ENCODE data around the gene ADRB2.

Gene ADRB2

DNA sequence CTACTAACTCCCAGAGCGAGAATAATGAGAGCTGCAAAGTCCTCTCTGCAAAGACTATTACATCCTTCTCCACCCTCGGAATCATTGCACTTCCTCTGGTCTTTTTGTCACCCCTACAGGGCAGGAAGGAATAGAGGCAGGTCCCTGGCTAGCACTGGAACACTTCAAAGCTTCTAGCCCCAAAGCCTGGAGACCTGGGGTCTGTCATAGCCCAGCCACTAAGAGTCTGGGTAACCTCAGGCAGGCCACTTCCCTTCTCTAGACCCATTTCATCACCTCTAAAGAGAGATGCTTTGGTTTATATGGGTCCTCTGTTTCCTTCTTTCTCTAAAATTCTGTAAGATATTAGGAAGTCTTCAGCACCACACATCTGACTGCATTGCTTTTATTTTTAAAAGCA, 6.7 kb downstream of the ADRB2 start:
- peak; percentile 83 for TF ChIP-seq SPI1 (IDR thresholded peaks at IDR 0.05; ENCODE audit: borderline replicate concordance, low read depth)
- TF ChIP-seq, protein P1, sequence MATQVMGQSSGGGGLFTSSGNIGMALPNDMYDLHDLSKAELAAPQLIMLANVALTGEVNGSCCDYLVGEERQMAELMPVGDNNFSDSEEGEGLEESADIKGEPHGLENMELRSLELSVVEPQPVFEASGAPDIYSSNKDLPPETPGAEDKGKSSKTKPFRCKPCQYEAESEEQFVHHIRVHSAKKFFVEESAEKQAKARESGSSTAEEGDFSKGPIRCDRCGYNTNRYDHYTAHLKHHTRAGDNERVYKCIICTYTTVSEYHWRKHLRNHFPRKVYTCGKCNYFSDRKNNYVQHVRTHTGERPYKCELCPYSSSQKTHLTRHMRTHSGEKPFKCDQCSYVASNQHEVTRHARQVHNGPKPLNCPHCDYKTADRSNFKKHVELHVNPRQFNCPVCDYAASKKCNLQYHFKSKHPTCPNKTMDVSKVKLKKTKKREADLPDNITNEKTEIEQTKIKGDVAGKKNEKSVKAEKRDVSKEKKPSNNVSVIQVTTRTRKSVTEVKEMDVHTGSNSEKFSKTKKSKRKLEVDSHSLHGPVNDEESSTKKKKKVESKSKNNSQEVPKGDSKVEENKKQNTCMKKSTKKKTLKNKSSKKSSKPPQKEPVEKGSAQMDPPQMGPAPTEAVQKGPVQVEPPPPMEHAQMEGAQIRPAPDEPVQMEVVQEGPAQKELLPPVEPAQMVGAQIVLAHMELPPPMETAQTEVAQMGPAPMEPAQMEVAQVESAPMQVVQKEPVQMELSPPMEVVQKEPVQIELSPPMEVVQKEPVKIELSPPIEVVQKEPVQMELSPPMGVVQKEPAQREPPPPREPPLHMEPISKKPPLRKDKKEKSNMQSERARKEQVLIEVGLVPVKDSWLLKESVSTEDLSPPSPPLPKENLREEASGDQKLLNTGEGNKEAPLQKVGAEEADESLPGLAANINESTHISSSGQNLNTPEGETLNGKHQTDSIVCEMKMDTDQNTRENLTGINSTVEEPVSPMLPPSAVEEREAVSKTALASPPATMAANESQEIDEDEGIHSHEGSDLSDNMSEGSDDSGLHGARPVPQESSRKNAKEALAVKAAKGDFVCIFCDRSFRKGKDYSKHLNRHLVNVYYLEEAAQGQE (IDR thresholded peaks at IDR 0.05; ENCODE audit: insufficient replicate concordance, low read depth): no peak
- DNase-seq (ENCODE audit: low read depth in 1 of 2, low spot score in 1 of 2): peak in 1 of 2 experiments; percentile 38
- H3K27ac ChIP-seq (replicated peaks): no peak overlapping the region
- no peak overlapping the region for H3K4me3 ChIP-seq (replicated peaks; ENCODE audit: insufficient read depth, low read length)
- no peaks in the 10 kb centered on the region for H3K27me3 ChIP-seq (ENCODE audit: insufficient read depth, poor library complexity, severe bottlenecking)

DNA sequence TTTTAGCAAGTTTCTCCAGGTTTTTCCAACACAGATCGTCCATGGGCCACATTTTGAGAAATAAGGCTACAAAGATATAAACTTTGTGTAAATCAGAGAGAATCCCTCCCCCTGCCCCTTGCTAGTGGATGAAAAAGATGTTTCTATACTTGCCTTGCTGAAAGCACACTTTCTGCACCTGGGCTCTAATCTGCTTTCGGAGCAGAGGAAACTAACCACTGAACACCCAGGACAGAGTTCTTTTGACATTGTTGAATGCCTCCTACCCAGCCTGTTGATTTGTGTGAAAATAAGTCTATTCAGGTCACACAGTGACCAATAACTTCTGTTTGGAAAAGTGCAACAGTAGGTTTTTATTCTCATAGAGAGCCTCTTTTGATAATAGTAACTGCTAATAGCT, 7.5 kb downstream of the ADRB2 start:
- DNase-seq (ENCODE audit: low read depth in 1 of 2, low spot score in 1 of 2): no peak
- TF ChIP-seq POLR2AphosphoS5 (IDR thresholded peaks at IDR 0.05; ENCODE audit: low read depth) (no peak), SPI1 (IDR thresholded peaks at IDR 0.05; ENCODE audit: borderline replicate concordance, low read depth) (no peak), GABPA (IDR thresholded peaks at IDR 0.05; ENCODE audit: low read depth) (no peak)
- TF ChIP-seq, protein P2, sequence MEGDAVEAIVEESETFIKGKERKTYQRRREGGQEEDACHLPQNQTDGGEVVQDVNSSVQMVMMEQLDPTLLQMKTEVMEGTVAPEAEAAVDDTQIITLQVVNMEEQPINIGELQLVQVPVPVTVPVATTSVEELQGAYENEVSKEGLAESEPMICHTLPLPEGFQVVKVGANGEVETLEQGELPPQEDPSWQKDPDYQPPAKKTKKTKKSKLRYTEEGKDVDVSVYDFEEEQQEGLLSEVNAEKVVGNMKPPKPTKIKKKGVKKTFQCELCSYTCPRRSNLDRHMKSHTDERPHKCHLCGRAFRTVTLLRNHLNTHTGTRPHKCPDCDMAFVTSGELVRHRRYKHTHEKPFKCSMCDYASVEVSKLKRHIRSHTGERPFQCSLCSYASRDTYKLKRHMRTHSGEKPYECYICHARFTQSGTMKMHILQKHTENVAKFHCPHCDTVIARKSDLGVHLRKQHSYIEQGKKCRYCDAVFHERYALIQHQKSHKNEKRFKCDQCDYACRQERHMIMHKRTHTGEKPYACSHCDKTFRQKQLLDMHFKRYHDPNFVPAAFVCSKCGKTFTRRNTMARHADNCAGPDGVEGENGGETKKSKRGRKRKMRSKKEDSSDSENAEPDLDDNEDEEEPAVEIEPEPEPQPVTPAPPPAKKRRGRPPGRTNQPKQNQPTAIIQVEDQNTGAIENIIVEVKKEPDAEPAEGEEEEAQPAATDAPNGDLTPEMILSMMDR (IDR thresholded peaks at IDR 0.05; ENCODE audit: insufficient read depth, low read length): no peak
- TF ChIP-seq, protein P1 (IDR thresholded peaks at IDR 0.05; ENCODE audit: insufficient replicate concordance, low read depth): no peak
- Histone ChIP-seq H3K27me3 (ENCODE audit: insufficient read depth, poor library complexity, severe bottlenecking) (no peaks in the 10 kb centered on the region), H3K27ac (replicated peaks) (no peak overlapping the region), H3K4me3 (replicated peaks; ENCODE audit: insufficient read depth, low read length) (no peak overlapping the region)

DNA sequence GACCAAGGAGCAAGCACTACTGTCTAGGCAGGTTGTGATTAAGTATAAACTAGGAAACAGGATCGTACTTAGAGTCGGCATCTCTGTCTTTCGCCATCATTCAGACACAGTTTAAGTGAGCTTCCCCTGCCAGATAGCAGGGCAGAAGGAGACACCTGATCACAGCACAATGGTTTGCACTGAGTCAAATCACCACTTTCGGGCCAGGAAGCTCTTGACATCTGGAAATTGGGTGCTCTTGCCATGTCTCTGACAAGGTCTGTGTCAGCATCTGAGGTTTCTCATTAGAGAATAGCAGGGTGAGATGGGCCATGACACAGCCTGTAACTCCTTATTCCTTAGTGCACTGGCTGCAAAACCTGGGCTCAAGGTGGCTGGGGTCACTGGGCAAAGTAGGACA, 8.3 kb downstream of the ADRB2 start:
- Histone ChIP-seq H3K27ac (replicated peaks) (no peak overlapping the region), H3K4me3 (replicated peaks; ENCODE audit: insufficient read depth, low read length) (no peak overlapping the region), H3K27me3 (ENCODE audit: insufficient read depth, poor library complexity, severe bottlenecking) (no peaks in the 10 kb centered on the region)
- no peak for DNase-seq (ENCODE audit: low read depth in 1 of 2, low spot score in 1 of 2)
- TF ChIP-seq GABPA (IDR thresholded peaks at IDR 0.05; ENCODE audit: low read depth) (no peak), SPI1 (IDR thresholded peaks at IDR 0.05; ENCODE audit: borderline replicate concordance, low read depth) (no peak), POLR2AphosphoS5 (IDR thresholded peaks at IDR 0.05; ENCODE audit: low read depth) (no peak)
- TF ChIP-seq, protein P1 (IDR thresholded peaks at IDR 0.05; ENCODE audit: insufficient replicate concordance, low read depth): no peak
- TF ChIP-seq, protein P2 (IDR thresholded peaks at IDR 0.05; ENCODE audit: insufficient read depth, low read length): no peak
